SK-N-SH treated with all-trans-retinoic acid at 6 μM for 48 hours (cell line): Measurements from ENCODE around the gene EXOSC2.

Experiments used
- ATAC-seq: fragments of 200-7000 bp; cut with Tn5 transposase; 3 replicates; pipeline ENCODE4 v1.9.1; 2020; ENCODE audit warnings: mild to moderate bottlenecking, moderate library complexity
- ARNTL ChIP-seq: fragments of 450-650 bp; formaldehyde crosslinking; IDR thresholded peaks from 2 replicates; pipeline ENCODE4 v1.5.0; 2020; ENCODE audit warnings: low read depth, mild to moderate bottlenecking, moderate library complexity, borderline replicate concordance
- BACH2 ChIP-seq: fragments of 250-450 bp; sonication (Bioruptor Pico); IDR thresholded peaks from 2 replicates; pipeline ENCODE4 v1.9.0; 2021; ENCODE audit warnings: mild to moderate bottlenecking, borderline replicate concordance
- CSDC2 ChIP-seq: fragments of 250-450 bp; sonication (Bioruptor Pico); IDR thresholded peaks from 2 replicates; pipeline ENCODE4 v1.5.0; 2020; ENCODE audit warnings: mild to moderate bottlenecking, moderate library complexity
- ESRRG ChIP-seq: fragments of 250-450 bp; sonication (Bioruptor Pico); IDR thresholded peaks from 2 replicates; pipeline ENCODE4 v1.6.1; 2021; ENCODE audit warnings: mild to moderate bottlenecking
- GLIS3 ChIP-seq: fragments of 250-450 bp; sonication (Bioruptor Pico); IDR thresholded peaks from 2 replicates; pipeline ENCODE4 v1.5.0; 2020; ENCODE audit warnings: mild to moderate bottlenecking, moderate library complexity
- ISL1 ChIP-seq: fragments of 250-450 bp; sonication (Bioruptor Pico); IDR thresholded peaks from 2 replicates; pipeline ENCODE4 v2.1.2; 2022; ENCODE audit warnings: mild to moderate bottlenecking, moderate library complexity
- OSR1 ChIP-seq: fragments of 250-450 bp; sonication (Bioruptor Pico); IDR thresholded peaks from 2 replicates; pipeline ENCODE4 v1.8.0; 2022; ENCODE audit warnings: moderate library complexity, mild to moderate bottlenecking, inconsistent platforms
- POU6F1 ChIP-seq: fragments of 250-450 bp; sonication (Bioruptor Pico); IDR thresholded peaks from 2 replicates; pipeline ENCODE4 v1.8.0; 2021; ENCODE audit warnings: low read depth, mild to moderate bottlenecking, moderate library complexity, borderline replicate concordance
- PPARA ChIP-seq: fragments of 250-450 bp; sonication (Bioruptor Pico); IDR thresholded peaks from 2 replicates; pipeline ENCODE4 v1.5.0; 2020; ENCODE audit warnings: mild to moderate bottlenecking, borderline replicate concordance
- RARB ChIP-seq: fragments of 250-450 bp; sonication (Bioruptor Pico); IDR thresholded peaks from 2 replicates; pipeline ENCODE4 v1.8.0; 2021; ENCODE audit warnings: mild to moderate bottlenecking, moderate library complexity
- SNAI2 ChIP-seq: fragments of 250-450 bp; sonication (Bioruptor Pico); IDR thresholded peaks from 2 replicates; pipeline ENCODE4 v1.5.0; 2020; ENCODE audit warnings: mild to moderate bottlenecking, moderate library complexity
- TCF4 ChIP-seq: fragments of 250-450 bp; sonication (Bioruptor Pico); IDR thresholded peaks from 2 replicates; pipeline ENCODE4 v1.8.0; 2021; ENCODE audit warnings: mild to moderate bottlenecking, moderate library complexity, borderline replicate concordance
- TOX ChIP-seq: fragments of 250-450 bp; sonication (Bioruptor Pico); IDR thresholded peaks from 2 replicates; pipeline ENCODE4 v1.8.0; 2021; ENCODE audit warnings: mild to moderate bottlenecking, moderate library complexity, borderline replicate concordance
- TSHZ2 ChIP-seq: fragments of 250-450 bp; sonication (Bioruptor Pico); IDR thresholded peaks from 2 replicates; pipeline ENCODE4 v1.5.0; 2020; ENCODE audit warnings: mild to moderate bottlenecking, moderate library complexity
- ZC3H10 ChIP-seq: fragments of 250-450 bp; sonication (Bioruptor Pico); IDR thresholded peaks from 2 replicates; pipeline ENCODE4 v1.5.1; 2021; ENCODE audit warnings: mild to moderate bottlenecking, moderate library complexity
- ZFP3 ChIP-seq: fragments of 250-450 bp; sonication (Bioruptor Pico); IDR thresholded peaks from 2 replicates; pipeline ENCODE4 v1.5.0; 2020; ENCODE audit warnings: mild to moderate bottlenecking, moderate library complexity
- ZFP30 ChIP-seq: fragments of 450-650 bp; formaldehyde crosslinking; IDR thresholded peaks from 2 replicates; pipeline ENCODE4 v1.5.0; 2022; ENCODE audit warnings: mild to moderate bottlenecking, moderate library complexity
- ZNF70 ChIP-seq: fragments of 450-650 bp; formaldehyde crosslinking; IDR thresholded peaks from 2 replicates; pipeline ENCODE4 v1.5.0; 2020; ENCODE audit warnings: mild to moderate bottlenecking, moderate library complexity
- ZNF8 ChIP-seq: fragments of 450-650 bp; formaldehyde crosslinking; IDR thresholded peaks from 2 replicates; pipeline ENCODE4 v1.5.0; 2020; ENCODE audit warnings: mild to moderate bottlenecking, moderate library complexity
- TF ChIP-seq, protein P1 (sequence below): fragments of 250-450 bp; sonication (Bioruptor Pico); IDR thresholded peaks from 2 replicates; pipeline ENCODE4 v1.5.1; 2021; ENCODE audit warnings: mild to moderate bottlenecking, moderate library complexity
- TF ChIP-seq, protein P2 (sequence below): fragments of 250-450 bp; sonication (Bioruptor Pico); IDR thresholded peaks from 2 replicates; pipeline ENCODE4 v1.8.0; 2020; ENCODE audit warnings: mild to moderate bottlenecking, moderate library complexity, borderline replicate concordance
- TF ChIP-seq, protein P3 (sequence below): fragments of 250-450 bp; sonication (Bioruptor Pico); IDR thresholded peaks from 2 replicates; pipeline ENCODE4 v1.5.1; 2020; ENCODE audit warnings: low read depth, mild to moderate bottlenecking, moderate library complexity

The EXOSC2 gene

DNA sequence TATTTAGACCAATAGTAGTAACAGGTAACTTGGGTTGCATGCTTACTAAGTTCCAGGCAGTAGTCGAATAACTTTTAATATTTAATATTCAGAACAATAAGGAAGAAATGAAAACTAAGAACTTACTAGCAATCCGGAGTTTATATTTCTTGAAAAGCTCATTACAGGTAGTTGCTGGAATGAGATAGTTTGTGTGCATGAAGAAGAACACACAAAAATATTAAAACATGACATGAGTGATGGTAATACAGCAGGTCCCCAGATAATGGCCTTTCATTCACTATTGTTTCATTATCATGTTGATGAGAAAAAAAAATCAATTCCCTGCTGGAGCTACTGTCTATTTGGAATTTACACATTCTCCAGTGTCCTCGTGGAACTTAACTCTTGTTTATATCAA is 44.7 kb downstream of the EXOSC2 start:
- TF ChIP-seq BACH2 (CRISPR knock-in tag), result no peak
- TF ChIP-seq ZFP3 (CRISPR knock-in tag), result no peak
- ATAC-seq, result no peak

- TF ChIP-seq CSDC2 (CRISPR knock-in tag) (no peak), ZNF70 (CRISPR knock-in tag) (no peak), ZC3H10 (CRISPR knock-in tag) (no peak), POU6F1 (CRISPR knock-in tag) (no peak), TOX (CRISPR knock-in tag) (no peak), GLIS3 (CRISPR knock-in tag) (no peak), ZNF8 (no peak), ZFP3 (CRISPR knock-in tag) (no peak)
- TF ChIP-seq, protein P1, sequence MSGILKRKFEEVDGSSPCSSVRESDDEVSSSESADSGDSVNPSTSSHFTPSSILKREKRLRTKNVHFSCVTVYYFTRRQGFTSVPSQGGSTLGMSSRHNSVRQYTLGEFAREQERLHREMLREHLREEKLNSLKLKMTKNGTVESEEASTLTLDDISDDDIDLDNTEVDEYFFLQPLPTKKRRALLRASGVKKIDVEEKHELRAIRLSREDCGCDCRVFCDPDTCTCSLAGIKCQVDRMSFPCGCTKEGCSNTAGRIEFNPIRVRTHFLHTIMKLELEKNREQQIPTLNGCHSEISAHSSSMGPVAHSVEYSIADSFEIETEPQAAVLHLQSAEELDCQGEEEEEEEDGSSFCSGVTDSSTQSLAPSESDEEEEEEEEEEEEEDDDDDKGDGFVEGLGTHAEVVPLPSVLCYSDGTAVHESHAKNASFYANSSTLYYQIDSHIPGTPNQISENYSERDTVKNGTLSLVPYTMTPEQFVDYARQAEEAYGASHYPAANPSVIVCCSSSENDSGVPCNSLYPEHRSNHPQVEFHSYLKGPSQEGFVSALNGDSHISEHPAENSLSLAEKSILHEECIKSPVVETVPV, result no peak
- TF ChIP-seq, protein P2, sequence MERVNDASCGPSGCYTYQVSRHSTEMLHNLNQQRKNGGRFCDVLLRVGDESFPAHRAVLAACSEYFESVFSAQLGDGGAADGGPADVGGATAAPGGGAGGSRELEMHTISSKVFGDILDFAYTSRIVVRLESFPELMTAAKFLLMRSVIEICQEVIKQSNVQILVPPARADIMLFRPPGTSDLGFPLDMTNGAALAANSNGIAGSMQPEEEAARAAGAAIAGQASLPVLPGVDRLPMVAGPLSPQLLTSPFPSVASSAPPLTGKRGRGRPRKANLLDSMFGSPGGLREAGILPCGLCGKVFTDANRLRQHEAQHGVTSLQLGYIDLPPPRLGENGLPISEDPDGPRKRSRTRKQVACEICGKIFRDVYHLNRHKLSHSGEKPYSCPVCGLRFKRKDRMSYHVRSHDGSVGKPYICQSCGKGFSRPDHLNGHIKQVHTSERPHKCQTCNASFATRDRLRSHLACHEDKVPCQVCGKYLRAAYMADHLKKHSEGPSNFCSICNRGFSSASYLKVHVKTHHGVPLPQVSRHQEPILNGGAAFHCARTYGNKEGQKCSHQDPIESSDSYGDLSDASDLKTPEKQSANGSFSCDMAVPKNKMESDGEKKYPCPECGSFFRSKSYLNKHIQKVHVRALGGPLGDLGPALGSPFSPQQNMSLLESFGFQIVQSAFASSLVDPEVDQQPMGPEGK, result no peak
These were observed 45.5 kb downstream of the EXOSC2 start for GRCh38 chr9:130739081-130739480.

DNA sequence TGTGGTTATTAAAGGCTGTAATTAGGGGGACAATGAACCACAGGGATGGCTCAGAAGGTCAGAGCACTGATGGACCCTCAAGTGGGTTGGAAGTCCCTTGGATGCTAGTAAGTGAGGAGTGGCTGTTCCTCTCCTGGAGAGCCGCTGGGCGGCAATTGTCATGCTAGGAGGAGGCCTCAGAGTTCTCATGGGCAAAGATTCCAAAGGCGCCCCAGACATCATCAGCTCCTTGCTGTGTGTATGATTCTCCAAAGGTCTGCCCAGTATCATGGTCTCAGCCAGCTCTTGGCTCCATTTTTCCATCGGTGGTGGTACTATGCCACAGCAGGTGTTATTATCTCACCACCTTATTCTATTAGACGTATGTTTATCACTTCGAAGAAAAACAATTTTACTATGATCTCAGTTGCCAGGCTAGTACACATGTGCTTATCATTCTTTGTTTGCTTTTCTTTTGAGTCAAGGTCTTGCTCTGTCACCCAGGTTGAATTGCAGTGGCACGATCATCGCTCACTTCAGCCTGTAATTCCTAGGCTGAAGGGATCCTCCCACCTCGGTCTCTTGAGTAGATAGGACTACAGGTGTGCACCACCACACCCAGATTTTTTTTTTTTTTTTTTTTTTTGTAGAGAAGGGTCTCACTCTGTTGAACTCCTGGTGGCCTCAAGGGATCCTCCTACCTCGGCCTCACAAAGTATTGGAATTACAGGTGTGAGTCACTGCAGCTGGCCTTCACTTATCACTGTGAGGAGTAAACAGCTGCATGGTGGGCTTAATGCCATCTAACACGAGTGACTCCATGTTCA is 46.8 kb downstream of the EXOSC2 start:
- ATAC-seq, result no peak
- TF ChIP-seq POU6F1 (CRISPR knock-in tag) (no peak), ARNTL (CRISPR knock-in tag) (no peak), ISL1 (CRISPR knock-in tag) (no peak), OSR1 (CRISPR knock-in tag) (no peak), ZFP3 (CRISPR knock-in tag) (no peak), RARB (CRISPR knock-in tag) (no peak), ESRRG (CRISPR knock-in tag) (no peak), PPARA (CRISPR knock-in tag) (no peak), ZNF70 (CRISPR knock-in tag) (no peak), GLIS3 (CRISPR knock-in tag) (no peak), ZFP30 (no peak), ZC3H10 (CRISPR knock-in tag) (no peak), TSHZ2 (no peak), TCF4 (CRISPR knock-in tag) (no peak), BACH2 (CRISPR knock-in tag) (no peak), SNAI2 (CRISPR knock-in tag) (no peak)
- TF ChIP-seq, protein P2, result no peak
- TF ChIP-seq, protein P3, sequence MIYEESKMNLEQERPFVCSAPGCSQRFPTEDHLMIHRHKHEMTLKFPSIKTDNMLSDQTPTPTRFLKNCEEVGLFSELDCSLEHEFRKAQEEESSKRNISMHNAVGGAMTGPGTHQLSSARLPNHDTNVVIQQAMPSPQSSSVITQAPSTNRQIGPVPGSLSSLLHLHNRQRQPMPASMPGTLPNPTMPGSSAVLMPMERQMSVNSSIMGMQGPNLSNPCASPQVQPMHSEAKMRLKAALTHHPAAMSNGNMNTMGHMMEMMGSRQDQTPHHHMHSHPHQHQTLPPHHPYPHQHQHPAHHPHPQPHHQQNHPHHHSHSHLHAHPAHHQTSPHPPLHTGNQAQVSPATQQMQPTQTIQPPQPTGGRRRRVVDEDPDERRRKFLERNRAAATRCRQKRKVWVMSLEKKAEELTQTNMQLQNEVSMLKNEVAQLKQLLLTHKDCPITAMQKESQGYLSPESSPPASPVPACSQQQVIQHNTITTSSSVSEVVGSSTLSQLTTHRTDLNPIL (CRISPR knock-in tag), result no peak
- TF ChIP-seq, all 23 proteins: peak for 0

More at GRCh38 chr9:130739081-130739480, 45.5 kb downstream of the EXOSC2 start:
- ATAC-seq, result no peak
